ENCODE results near the gene ADGRA1. TPM values are rescaled to one million over a fixed set of nuclear protein-coding genes. Genes with fewer than 3 reads are reported as not detected.
"Not testable (repeated sequence)": the region's sequence is repeated elsewhere in the genome, so short reads cannot be mapped to it uniquely, and the experiment has no call there.

The ADGRA1 gene
- total RNA-seq, 4 donors from 2014 or later: 0.32 TPM; not detected in 3

DNA sequence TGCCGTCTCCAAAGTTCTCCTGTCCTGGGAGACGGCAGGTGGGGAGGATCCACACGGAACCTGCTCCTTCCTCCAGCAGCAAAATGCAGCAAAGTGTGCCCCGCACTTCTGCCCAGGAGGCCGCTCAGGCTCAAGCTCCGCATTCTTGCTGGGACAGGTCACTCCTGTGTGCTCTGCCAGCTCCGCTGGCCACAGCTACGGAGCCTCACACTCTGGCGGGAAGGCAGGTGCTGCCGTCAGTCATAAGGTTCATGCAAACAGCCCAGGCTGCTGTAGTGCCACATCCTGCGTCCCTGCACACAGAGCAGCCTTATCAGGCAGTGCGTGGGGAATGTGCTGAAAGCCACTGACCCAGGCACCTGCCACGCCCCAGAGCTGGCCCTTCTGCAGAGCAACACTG, 22.4 kb downstream of the ADGRA1 start:
- DNase-seq (ENCODE audit: low spot score) (no peak), ATAC-seq (ENCODE audit: low FRiP score) (no peak)
- TF ChIP-seq, protein P1, sequence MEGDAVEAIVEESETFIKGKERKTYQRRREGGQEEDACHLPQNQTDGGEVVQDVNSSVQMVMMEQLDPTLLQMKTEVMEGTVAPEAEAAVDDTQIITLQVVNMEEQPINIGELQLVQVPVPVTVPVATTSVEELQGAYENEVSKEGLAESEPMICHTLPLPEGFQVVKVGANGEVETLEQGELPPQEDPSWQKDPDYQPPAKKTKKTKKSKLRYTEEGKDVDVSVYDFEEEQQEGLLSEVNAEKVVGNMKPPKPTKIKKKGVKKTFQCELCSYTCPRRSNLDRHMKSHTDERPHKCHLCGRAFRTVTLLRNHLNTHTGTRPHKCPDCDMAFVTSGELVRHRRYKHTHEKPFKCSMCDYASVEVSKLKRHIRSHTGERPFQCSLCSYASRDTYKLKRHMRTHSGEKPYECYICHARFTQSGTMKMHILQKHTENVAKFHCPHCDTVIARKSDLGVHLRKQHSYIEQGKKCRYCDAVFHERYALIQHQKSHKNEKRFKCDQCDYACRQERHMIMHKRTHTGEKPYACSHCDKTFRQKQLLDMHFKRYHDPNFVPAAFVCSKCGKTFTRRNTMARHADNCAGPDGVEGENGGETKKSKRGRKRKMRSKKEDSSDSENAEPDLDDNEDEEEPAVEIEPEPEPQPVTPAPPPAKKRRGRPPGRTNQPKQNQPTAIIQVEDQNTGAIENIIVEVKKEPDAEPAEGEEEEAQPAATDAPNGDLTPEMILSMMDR (IDR thresholded peaks at IDR 0.05): no peak

DNA sequence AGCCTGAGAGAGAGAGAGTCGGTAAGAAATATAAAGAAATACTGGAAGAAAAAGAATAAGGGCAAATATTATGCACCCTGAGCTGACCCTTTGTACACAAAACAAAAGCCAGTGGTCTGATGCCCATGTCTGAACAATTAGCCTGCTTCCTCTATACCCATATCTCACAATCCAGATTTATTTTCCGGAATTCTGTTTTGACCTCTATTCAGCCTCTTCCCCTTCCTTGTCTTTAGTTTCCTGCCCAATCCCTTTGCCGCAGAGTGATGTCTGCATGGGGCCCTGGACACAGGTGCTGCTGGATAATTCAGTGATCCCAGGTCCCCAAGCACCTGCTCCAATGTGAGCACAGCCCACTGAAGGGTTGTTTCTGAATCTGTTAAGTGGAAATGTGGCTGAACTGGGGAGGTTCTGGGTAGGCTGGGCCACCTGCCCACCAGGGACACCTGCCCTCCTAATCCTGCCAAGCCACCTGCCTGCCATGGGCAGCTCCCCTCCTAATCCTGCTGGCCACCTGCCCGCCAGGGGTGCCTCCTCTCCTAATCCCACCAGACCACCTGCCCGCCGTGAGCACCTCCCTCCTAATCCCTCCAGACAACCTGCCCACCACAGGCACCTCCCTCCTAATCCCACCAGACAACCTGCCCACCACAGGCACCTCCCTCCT, 23.0 kb downstream of the ADGRA1 start:
- ATAC-seq (ENCODE audit: low FRiP score) (no peak), DNase-seq (ENCODE audit: low spot score) (no peak)
- TF ChIP-seq, protein P1 (IDR thresholded peaks at IDR 0.05): no peak

- not testable (repeated sequence) for ATAC-seq (ENCODE audit: low FRiP score); DNase-seq (ENCODE audit: low spot score)
Observed at GRCh38 chr10:133111640-133112039, 23.9 kb downstream of the ADGRA1 start.

DNA sequence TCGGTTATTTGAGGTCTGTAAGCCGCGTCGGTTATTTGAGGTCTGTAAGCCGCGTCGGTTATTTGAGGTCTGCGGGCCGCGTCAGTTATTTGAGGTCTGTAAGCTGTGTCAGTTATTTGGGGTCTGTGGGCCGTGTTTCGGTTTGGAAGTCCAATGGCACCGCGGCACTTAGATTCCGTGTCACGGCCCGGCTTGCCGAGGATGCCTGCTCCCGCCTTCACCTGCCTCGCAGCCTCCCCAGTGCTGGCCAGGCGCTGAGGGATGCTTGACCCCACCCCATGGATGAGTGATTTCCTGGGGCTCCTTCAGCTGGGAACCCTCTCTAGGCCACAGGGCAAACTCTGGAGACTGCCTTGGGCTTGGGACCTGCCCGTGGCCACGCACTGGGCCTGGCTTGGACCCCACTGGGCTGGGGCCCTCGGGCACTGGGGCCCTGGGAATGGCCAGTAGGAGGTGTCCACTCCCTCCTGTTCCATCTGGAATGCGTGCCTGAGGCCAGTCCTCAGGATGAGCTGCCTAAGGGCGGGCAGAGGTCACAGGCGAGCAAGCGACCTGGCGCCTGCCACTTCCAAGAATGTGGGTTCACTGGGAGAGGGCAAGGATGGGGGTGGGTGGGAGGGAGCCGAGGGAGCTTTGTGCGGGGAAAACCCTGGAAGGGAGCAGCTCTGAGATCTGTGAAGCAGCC, 25.6 kb downstream of the ADGRA1 start:
- DNase-seq (ENCODE audit: low spot score): no peak
- ATAC-seq (ENCODE audit: low FRiP score): no peak
- TF ChIP-seq, protein P1 (IDR thresholded peaks at IDR 0.05): no peak

GRCh38 chr10:133113847-133114246, 26.1 kb downstream of the ADGRA1 start:
- DNase-seq (ENCODE audit: low spot score) (no peak), ATAC-seq (ENCODE audit: low FRiP score) (no peak)
- TF ChIP-seq, protein P1 (IDR thresholded peaks at IDR 0.05): no peak

- DNase-seq (ENCODE audit: low spot score) (no peak), ATAC-seq (ENCODE audit: low FRiP score) (no peak)
- TF ChIP-seq, protein P1 (IDR thresholded peaks at IDR 0.05): no peak
Observed at GRCh38 chr10:133114251-133114650, 26.5 kb downstream of the ADGRA1 start.

DNA sequence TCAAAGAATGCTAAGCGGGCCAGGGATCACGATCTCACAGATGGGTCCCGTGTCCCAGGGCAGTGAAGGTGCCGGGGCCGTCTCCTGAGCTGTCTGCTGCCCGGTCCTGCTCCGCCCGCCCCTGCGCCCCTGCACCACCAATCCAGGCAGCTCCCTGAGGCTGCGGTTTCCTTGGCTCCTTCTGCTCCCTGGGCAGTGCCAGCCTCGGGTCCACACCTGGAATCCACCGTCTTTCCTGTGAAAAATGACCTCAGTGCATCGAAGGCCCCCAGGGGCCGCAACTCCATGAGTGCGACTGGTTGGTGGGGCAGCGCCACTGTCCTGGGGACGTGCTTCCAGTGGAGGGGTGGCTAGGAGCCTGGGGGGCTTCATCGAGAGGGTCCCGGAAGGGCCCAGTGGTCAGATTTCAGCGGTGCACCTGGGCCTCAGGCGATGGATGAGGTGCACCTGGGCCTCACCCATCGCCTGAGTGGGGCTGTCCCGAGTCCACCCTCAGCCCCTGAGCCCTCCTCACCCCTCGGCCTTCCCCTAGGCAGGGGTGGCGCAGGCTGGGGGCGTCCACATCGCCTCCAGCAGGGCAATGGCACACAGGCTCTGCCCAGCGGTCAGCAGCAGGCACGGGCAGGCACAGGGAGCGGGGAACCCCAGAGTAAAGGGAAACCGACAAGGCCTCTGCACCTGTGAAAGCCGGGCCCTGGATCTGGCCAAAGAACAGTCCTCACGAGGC, 27.2 kb downstream of the ADGRA1 start:
- no peak for DNase-seq (ENCODE audit: low spot score)
- no peak for ATAC-seq (ENCODE audit: low FRiP score)
- TF ChIP-seq, protein P1 (IDR thresholded peaks at IDR 0.05): no peak
